Measurements from ENCODE around the gene SH3BP1.
A peak's percentile ranks its signal among the peaks of the same experiment; 100 is the strongest.
"Not testable (repeated sequence)": the region's sequence is repeated elsewhere in the genome, so short reads cannot be mapped to it uniquely, and the experiment has no call there.

Gene SH3BP1, protein sequence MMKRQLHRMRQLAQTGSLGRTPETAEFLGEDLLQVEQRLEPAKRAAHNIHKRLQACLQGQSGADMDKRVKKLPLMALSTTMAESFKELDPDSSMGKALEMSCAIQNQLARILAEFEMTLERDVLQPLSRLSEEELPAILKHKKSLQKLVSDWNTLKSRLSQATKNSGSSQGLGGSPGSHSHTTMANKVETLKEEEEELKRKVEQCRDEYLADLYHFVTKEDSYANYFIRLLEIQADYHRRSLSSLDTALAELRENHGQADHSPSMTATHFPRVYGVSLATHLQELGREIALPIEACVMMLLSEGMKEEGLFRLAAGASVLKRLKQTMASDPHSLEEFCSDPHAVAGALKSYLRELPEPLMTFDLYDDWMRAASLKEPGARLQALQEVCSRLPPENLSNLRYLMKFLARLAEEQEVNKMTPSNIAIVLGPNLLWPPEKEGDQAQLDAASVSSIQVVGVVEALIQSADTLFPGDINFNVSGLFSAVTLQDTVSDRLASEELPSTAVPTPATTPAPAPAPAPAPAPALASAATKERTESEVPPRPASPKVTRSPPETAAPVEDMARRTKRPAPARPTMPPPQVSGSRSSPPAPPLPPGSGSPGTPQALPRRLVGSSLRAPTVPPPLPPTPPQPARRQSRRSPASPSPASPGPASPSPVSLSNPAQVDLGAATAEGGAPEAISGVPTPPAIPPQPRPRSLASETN

DNA sequence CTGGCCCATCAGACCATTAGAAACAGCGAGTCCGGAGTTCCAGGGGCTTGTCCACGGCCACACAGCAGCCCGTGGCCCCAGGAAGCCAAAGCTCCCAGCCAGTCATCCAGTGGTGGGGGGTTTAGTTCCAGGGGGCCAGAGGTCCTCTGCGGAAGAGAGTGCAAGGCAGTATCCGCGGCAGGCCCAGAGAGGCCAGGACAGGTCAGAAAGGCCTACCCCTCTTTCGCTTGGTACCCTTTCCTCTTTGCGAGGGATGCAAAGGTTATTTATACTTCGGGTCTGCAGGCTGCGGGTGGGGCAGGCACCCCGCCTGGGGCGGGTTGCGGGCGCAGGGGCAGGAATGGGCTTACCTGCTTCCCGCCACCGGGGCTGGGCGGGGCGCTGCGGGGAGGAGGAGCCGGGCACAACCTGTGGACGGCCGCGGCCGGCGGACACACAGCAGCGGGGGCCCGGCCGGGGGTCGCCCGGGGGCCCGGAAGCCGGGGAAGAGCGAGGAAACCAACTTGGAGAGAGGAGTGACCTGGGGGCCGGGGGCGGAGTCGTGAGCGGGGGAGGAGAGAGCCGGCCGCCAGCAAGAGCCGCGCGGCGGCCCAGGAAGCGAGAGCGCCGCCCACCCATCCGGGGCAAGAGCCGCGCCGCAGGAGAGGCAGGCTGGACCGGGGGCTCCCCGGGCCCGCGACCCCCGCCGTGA, at the start of gene SH3BP1:
Gene SH3BP1, plus strand, starts transcription at position 600 of the 691 bp plus-strand sequence. CDS start 119 bp downstream, outside the sequence.
- DNase-seq = peak; percentile 85

GRCh38 chr22:37591081-37591480, 48.4 kb upstream of the SH3BP1 start:
- not testable (repeated sequence) for DNase-seq

GRCh38 chr22:37591823-37592404, 47.6 kb upstream of the SH3BP1 start:
- DNase-seq = no peak

DNA sequence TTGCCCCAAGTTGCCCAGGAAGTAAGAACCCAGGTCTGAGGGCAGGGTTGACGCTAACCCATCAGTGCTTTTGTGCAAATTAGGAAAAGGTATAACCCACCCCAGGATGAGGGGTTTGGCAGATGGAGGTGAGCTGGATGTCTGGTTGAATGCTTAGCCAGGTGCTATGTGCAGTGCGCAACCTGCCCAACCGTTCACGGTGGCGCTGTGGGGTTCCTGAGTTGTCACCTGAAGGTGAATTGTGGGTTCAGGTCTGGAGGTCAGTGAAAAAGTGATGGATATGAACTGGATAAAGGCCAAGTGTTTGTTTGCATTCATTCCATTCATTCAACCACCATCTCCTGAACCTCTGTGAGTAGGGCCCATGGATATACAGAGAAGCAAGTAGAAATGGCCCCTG, 45.2 kb upstream of the SH3BP1 start:
- DNase-seq = no peak

GRCh38 chr22:37599153-37599552, 40.3 kb upstream of the SH3BP1 start:
- peak; percentile 60 for DNase-seq

DNA sequence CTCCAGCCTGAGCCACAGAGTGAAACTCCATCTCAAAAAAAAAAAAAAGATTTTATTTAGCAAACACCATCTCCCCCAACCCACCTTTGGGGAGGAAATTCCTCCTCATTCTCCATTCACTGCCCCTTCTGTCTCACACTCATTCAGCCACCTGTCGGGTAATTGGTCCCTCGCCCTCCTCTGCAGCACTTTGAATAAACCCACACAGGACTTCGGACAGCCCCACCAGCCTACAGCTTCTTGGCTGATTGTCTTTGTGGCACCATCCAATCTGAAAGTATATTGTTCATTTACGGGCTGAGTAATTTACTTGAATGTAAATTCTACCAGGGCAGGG, 38.3 kb upstream of the SH3BP1 start:
- no peak for DNase-seq

DNA sequence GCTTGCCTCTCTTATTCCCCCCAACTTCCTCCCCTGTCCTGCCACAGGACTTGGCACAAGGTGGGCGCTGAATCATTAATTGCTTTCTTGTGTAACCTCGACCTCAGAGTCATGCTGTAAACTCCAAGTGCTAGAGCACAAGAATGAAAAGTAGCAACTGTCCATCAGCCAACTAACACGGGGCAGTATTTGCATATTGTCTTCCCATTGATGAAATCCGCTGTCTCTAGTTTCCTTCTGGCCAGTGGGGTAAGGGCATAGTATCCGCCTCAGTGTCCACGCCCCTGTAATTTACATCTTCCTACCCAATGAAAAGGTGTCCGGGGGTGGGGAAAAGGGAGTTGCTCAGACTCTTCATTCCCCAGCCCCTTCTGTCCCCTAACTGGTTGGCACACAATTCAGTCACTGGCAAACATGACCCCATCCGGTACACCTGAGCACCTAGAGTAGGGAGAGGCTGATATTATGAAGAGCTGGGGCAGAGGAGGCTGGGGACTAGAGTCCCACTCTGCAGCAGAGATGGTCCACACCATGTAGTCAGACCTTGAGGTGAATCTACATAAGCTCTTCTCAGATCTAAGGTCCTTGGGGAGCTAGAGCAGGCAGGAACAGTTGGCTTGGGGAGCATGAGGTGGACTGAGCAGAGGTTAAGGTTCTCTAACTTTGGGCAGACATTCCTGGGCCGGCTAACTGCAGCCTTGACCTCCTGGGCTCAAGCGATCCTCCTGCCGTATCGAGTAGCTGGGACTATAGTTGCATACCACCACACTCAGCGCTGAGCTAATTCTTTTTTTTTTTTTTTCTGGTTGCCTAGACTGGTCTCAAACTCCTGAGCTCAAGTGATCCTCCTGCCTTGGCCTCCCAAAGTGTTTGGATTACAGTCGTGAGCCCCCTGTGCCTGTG, 37.7 kb upstream of the SH3BP1 start:
- peak; percentile 80 for DNase-seq

DNA sequence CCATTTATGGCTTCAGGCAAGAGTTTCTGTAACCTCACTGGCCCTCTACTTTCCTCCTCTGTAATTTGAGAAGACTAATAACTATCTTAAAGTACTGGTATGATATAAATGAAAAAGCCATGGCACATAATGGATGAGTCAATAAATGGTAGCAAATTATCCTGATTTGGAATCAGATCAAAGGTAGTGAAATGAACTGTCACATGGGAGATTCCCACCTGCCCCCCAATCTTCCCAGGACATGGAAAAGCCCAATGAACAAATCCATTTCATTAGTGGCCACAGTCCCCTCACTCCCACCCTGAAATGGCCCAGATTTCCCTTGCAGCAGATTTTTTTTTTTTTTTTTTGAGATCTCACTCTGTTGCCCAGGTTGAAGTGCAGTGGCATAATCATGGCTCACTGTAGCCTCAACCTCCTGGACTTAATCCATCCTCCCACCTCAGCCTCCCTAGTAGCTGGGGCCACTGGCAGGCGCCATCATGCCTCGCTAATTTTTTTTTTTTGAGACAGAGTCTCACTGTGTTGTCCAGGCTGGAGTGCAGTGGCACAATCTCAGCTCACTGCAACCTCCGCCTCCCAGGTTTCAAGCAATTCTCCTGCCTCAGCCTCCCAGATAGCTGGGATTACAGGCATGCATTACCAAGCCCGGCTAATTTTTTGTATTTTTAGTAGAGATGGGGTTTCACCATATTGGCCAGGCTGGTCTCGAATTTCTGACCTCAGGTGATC, 36.8 kb upstream of the SH3BP1 start:
- peak; percentile 54 for DNase-seq

- DNase-seq = no peak
Observed at GRCh38 chr22:37604074-37604473, 35.4 kb upstream of the SH3BP1 start.

DNA sequence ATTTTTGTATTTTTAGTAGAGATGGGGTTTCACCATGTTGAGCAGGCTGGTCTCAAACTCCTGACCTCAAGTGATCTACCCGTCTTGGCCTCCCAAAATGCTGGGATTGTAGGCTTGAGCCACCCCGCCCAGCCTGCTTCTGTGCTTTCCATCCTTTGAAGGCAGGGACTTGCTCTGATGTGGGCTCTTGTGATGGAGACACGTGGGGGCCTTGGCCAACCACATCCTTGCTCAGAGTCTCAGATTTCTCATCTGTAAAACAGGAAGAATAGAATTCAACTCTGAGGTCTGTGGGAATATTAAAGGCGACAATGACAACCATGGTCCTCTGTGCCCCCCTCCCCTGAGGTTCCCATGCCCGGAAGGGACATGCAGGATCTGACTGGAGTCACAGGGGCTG, 34.6 kb upstream of the SH3BP1 start:
- no peak for DNase-seq

GRCh38 chr22:37607010-37607934, 32.2 kb upstream of the SH3BP1 start:
- DNase-seq = peak; percentile 95

- DNase-seq = peak; percentile 76
Observed at GRCh38 chr22:37607935-37608476, 31.5 kb upstream of the SH3BP1 start.

- peak; percentile 99 for DNase-seq
Observed at GRCh38 chr22:37608477-37609239, 30.8 kb upstream of the SH3BP1 start, which contains the start of gene GGA1. Gene GGA1 (plus strand): TSS chr22:37608834. CDS start chr22:37608861, 27 bp downstream.

DNA sequence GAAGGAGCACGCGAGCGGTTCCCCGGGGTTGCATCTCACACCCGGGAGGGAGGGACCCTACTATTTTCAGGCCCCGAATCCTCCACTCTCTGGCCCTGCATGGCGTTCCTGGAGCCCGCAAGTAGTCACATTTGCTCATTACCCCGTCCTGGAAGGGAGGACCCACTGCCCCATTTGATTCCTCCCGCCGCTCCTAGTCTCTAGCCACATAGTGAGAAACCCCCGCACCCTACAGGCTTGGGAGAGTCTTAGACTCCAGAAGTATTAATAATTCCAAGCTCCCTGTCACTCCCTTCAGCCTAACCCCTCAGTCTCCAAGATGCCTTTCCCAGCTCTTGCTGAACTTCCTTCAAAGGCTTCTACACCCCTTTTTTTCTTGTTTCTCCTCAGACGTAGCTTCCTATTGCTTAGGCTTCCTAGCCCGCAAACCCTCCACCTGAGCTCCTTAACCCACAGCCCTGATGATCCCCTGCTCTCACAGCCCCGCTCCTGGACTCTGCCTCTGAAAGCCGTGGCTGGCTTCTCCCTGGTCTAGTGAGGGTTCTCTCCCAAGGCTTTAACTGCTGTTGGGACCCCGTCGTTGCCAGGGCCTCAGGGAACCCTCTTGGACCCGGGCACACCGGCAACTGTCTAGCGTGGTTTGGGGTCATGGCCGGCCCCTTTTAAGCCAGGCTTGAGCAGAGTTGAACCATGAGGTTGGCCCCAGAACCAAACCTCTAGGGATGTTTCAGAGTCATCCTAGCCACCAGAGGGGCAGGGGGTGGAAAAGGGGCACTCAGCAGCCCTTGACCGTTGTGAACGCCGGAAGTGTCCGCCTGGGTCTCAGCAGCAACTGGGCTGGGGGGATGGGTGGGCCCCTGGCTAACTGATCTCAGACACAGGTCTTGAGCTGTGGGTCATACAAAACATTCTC, 30.0 kb upstream of the SH3BP1 start:
- DNase-seq = no peak

DNA sequence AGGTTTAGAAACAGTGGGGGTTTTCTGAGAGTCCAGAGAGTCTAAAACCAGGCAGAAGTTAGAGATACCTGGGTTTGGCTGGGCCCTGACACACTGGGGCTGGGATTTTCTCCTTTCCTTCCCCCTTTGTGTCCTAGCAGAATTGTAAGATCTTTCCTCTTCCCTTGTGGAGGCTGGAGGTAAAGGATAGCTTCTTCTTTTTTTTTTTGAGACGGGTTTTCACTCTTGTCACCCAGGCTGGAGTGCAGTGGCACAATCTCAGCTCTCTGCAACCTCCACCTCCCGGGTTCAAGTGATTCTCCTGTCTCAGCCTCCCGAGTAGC, 29.4 kb upstream of the SH3BP1 start:
- not testable (repeated sequence) for DNase-seq

GRCh38 chr22:37610480-37611129, 28.9 kb upstream of the SH3BP1 start:
- DNase-seq = no peak

- DNase-seq = no peak
Observed at GRCh38 chr22:37611207-37611606, 28.3 kb upstream of the SH3BP1 start.
